Testis (tissue), 2 donors: ENCODE results near the gene ZNF282.

ENCODE experiments used
- POLR2A ChIP-seq: fragments of 450-650 bp; IDR thresholded peaks from one replicate; pipeline ENCODE4 v1.6.1; 2017; ENCODE audit warnings: antibody characterized with exemption, mild to moderate bottlenecking, moderate library complexity
- TF ChIP-seq, protein P1 (sequence below), 3 experiments: fragments of 450-650 bp in 2 of 3; fragments of 200-600 bp in 1 of 3; sonication (generic) in 1 of 3; IDR thresholded peaks; one replicate each; pipeline ENCODE4 v1.5.1; 2016 to 2019; ENCODE audit warnings: antibody characterized with exemption in 3 of 3, mild to moderate bottlenecking in 2 of 3, moderate library complexity in 1 of 3

DNA sequence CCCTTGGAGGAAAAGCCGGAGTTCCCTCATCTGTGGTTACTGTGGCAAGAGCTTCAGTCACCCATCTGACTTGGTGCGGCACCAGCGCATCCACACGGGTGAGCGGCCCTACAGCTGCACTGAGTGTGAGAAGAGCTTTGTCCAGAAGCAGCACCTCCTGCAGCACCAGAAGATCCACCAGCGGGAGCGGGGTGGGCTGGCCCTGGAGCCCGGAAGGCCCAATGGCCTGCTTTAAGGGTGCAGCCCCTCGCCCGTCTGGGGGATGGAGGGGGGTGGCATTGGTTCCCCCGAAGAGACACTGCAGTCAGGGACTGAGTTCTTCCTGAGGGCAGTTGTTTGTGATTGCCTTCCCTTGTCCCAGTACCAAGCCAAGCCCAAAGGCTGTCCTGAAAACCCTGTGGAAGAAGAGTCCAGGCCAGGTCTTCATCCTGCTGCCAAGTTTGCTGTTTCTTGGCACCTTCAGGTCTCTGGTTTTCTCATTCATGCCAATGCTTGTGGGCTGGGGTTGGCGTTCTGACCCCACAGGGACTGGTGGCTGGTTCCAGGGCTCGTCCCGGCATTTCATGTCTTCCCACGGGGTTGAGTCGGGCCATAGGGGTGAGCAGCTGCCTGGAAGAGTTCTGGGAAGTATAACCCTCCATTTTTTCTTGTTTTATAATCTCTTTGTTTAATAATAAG, 59.0 kb downstream of the ZNF282 start:
- TF ChIP-seq, protein P1, sequence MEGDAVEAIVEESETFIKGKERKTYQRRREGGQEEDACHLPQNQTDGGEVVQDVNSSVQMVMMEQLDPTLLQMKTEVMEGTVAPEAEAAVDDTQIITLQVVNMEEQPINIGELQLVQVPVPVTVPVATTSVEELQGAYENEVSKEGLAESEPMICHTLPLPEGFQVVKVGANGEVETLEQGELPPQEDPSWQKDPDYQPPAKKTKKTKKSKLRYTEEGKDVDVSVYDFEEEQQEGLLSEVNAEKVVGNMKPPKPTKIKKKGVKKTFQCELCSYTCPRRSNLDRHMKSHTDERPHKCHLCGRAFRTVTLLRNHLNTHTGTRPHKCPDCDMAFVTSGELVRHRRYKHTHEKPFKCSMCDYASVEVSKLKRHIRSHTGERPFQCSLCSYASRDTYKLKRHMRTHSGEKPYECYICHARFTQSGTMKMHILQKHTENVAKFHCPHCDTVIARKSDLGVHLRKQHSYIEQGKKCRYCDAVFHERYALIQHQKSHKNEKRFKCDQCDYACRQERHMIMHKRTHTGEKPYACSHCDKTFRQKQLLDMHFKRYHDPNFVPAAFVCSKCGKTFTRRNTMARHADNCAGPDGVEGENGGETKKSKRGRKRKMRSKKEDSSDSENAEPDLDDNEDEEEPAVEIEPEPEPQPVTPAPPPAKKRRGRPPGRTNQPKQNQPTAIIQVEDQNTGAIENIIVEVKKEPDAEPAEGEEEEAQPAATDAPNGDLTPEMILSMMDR (IDR thresholded peaks at IDR 0.05) = no peak
- TF ChIP-seq POLR2A = no peak
